Measurements from ENCODE around the gene EIF4A3.

EIF4A3 gene

DNA sequence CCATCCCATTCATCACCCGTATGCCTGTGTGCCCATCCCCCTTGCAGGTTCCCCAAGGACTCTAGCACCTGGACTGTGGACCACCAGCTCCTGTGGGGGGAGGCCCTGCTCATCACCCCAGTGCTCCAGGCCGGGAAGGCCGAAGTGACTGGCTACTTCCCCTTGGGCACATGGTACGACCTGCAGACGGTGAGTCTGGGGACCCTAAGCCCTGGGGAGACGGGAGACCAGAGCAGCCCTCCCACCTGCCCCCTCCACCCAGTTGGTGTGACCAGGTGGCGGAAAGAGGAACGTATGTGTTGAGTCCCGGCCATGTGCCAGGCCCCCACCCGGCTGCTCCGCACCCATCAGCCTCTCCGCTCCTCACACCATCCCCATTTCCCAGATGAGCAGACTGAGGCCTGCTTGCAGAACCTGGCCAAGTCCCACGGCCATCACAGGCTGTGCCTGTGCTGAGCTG lies 30.0 kb downstream of the EIF4A3 start:
- peaks cover 6% of the 10 kb centered on the region for H3K27me3 Mint-ChIP-seq (ENCODE audit: low read depth)
- TF ChIP-seq, protein P1, sequence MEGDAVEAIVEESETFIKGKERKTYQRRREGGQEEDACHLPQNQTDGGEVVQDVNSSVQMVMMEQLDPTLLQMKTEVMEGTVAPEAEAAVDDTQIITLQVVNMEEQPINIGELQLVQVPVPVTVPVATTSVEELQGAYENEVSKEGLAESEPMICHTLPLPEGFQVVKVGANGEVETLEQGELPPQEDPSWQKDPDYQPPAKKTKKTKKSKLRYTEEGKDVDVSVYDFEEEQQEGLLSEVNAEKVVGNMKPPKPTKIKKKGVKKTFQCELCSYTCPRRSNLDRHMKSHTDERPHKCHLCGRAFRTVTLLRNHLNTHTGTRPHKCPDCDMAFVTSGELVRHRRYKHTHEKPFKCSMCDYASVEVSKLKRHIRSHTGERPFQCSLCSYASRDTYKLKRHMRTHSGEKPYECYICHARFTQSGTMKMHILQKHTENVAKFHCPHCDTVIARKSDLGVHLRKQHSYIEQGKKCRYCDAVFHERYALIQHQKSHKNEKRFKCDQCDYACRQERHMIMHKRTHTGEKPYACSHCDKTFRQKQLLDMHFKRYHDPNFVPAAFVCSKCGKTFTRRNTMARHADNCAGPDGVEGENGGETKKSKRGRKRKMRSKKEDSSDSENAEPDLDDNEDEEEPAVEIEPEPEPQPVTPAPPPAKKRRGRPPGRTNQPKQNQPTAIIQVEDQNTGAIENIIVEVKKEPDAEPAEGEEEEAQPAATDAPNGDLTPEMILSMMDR (IDR thresholded peaks at IDR 0.05; ENCODE audit: unreplicated experiment in 3 of 3): no peak
- peaks cover 10% of the 10 kb centered on the region for H3K9me3 Mint-ChIP-seq
- H3K27ac Mint-ChIP-seq: no peak overlapping the region
- peaks cover 19% of the 10 kb centered on the region for H3K36me3 Mint-ChIP-seq (ENCODE audit: low read depth)
- no peaks in the 10 kb centered on the region for H3K4me1 Mint-ChIP-seq
- no peak overlapping the region for H3K4me3 Mint-ChIP-seq

DNA sequence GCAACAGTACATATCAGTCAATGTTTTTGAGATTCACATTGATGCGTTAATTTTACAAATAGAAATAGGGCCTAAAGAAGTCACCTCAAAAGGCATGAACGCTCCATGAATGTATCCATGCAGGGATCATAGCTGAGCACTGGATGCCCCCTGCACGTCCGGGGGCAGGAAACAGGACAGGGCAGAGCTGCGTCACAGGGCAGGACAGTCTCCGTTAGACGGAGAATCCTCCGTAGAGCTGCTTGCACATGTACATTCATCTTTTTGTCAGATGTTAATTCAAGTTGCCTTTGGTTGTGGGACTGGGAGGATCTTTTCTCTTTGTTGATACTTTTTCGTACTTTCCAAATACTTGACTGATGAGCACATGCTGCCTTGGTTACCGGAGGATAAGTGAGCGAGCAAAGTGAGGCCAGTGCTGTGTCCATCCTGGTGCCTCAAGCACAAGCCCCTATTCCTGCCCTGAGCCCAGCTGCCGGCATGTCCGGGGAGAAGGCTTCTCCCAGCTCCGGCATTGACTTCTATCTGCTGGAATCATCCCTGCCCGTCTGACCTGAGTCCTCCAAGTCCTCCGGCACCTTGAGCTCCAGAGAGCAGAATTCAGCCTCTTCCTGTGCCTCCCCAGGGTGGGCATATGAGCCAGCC lies 30.5 kb downstream of the EIF4A3 start:
- H3K27me3 Mint-ChIP-seq (ENCODE audit: low read depth): peaks cover 6% of the 10 kb centered on the region
- H3K4me3 Mint-ChIP-seq: no peak overlapping the region
- peaks cover 10% of the 10 kb centered on the region for H3K9me3 Mint-ChIP-seq
- peaks cover 19% of the 10 kb centered on the region for H3K36me3 Mint-ChIP-seq (ENCODE audit: low read depth)
- no peaks in the 10 kb centered on the region for H3K4me1 Mint-ChIP-seq
- no peak overlapping the region for H3K27ac Mint-ChIP-seq
- TF ChIP-seq, protein P1 (IDR thresholded peaks at IDR 0.05; ENCODE audit: unreplicated experiment in 3 of 3): no peak

DNA sequence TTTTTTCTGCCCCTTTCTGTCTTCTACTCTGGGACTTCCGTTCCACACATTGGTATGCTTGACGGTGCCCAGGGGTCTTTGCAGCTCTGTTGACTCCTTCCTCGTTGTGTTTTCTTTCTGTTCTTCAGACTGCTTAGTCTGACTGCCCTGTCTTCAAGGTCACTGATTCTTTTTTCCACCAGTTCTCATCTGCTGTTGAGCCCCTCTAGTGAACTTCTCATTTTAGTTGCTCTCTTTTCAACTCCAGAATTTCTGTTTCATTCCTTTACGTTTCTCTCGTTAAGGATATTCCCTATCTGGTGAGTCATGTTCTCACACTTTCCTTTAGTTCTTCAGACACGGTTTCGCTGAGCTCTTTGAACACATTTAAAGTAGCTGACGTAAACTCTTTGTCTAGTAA lies 31.8 kb downstream of the EIF4A3 start:
- TF ChIP-seq, protein P1 (IDR thresholded peaks at IDR 0.05; ENCODE audit: unreplicated experiment in 3 of 3): no peak
- Mint-ChIP-seq H3K9me3 (peaks cover 10% of the 10 kb centered on the region), H3K4me3 (no peak overlapping the region), H3K36me3 (ENCODE audit: low read depth) (peaks cover 19% of the 10 kb centered on the region), H3K4me1 (no peaks in the 10 kb centered on the region), H3K27me3 (ENCODE audit: low read depth) (peaks cover 6% of the 10 kb centered on the region), H3K27ac (no peak overlapping the region)

DNA sequence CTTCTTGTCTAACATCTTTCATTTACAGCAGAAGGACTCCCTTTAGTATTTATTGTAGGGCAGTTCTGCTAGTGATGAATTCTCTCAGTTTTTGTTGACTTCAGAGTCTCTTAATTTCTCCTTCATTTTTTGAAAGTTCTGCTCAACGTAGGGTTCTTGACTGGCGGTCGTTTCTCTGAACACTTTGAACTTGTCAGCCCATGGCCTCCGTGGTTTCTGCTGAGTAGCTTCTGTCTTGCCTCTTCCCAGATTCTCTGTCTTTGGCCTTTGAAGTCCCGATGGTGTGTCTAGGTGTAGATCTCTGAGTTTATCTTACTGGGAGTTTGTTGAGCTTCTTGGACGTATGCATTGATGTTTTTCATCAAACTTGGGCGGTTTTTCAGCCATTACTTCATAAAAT lies 32.2 kb downstream of the EIF4A3 start:
- H3K27ac Mint-ChIP-seq: no peak overlapping the region
- peaks cover 19% of the 10 kb centered on the region for H3K36me3 Mint-ChIP-seq (ENCODE audit: low read depth)
- no peaks in the 10 kb centered on the region for H3K4me1 Mint-ChIP-seq
- peaks cover 6% of the 10 kb centered on the region for H3K27me3 Mint-ChIP-seq (ENCODE audit: low read depth)
- peaks cover 10% of the 10 kb centered on the region for H3K9me3 Mint-ChIP-seq
- TF ChIP-seq, protein P1 (IDR thresholded peaks at IDR 0.05; ENCODE audit: unreplicated experiment in 3 of 3): no peak
- H3K4me3 Mint-ChIP-seq: no peak overlapping the region

DNA sequence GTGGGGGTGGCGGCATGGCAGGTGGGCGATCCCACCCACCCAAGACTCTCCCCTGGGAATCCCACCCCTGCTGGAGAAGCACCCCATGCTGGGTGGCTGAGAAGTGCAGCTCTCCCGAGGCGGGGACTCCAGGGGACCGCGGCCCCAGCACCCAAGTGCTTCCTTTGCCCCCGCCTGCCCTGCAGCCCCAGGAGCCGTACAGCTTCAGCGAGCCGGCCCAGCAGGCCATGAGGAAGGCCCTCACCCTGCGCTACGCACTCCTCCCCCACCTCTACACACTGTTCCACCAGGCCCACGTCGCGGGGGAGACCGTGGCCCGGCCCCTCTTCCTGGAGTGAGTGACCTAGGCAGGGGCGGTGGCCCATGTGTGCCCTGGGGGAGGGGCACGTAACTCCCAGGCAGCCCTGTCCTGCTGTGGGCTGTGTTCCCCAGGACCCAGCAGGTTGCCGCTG lies 33.9 kb downstream of the EIF4A3 start:
- no peaks in the 10 kb centered on the region for H3K4me1 Mint-ChIP-seq
- H3K36me3 Mint-ChIP-seq (ENCODE audit: low read depth): peaks cover 19% of the 10 kb centered on the region
- H3K27me3 Mint-ChIP-seq (ENCODE audit: low read depth): peaks cover 6% of the 10 kb centered on the region
- H3K9me3 Mint-ChIP-seq: peaks cover 10% of the 10 kb centered on the region
- no peak overlapping the region for H3K4me3 Mint-ChIP-seq
- TF ChIP-seq, protein P1 (IDR thresholded peaks at IDR 0.05; ENCODE audit: unreplicated experiment in 3 of 3): no peak
- peak overlapping the region in 1 of 3 experiments; percentile 75 for H3K27ac Mint-ChIP-seq

DNA sequence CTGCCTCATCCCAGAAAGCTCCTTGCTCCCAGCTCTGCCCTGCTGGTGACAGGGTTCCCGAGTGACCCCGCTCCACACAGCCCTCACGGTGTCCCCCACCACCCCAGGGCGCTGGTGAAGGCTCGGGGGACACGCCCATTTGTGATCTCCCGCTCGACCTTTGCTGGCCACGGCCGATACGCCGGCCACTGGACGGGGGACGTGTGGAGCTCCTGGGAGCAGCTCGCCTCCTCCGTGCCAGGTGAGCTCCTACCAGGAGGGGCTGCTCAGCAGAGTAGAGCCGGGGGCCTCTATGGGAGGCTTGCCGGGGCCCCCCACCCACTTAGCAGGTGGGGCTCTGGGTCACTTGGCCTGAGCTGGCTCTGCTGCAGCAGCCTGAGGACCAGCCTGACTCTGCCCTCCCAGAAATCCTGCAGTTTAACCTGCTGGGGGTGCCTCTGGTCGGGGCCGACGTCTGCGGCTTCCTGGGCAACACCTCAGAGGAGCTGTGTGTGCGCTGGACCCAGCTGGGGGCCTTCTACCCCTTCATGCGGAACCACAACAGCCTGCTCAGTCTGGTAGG lies 34.4 kb downstream of the EIF4A3 start:
- Mint-ChIP-seq H3K36me3 (ENCODE audit: low read depth) (peaks cover 19% of the 10 kb centered on the region), H3K4me1 (no peaks in the 10 kb centered on the region), H3K27ac (peak overlapping the region in 1 of 3 experiments; percentile 75), H3K4me3 (no peak overlapping the region), H3K27me3 (ENCODE audit: low read depth) (peaks cover 6% of the 10 kb centered on the region), H3K9me3 (peaks cover 10% of the 10 kb centered on the region)
- TF ChIP-seq, protein P1 (IDR thresholded peaks at IDR 0.05; ENCODE audit: unreplicated experiment in 3 of 3): no peak

Data from nephron (organoid).